ENCODE results near the gene FBXW12.

DNA sequence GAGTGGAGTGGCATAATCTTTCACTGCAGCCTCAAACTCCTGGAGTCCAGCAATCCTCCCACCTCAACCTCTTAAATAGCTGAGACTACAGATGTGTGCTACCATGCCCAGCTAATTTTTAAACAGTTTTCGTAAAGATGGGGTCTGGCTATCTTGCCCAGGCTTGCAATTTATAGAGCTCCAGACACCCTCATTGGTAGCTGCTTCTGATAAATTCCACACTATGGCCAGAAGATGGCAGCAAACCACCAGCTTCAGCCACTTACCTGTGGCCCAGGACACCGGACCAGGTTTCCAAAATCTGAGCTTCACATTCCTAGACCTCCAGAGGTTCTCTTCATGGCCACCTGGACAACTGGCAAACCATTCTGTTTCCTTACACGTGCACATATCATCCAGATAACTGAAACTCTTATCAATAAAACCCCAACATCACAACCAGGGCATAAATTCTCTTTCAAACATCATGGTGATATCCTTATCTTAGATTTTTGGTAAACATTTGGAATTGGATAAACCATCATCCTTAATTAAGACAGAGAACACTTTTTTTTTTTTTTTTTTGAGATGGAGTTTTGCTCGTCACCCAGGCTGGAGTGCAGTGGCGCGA is 28.9 kb downstream of the FBXW12 start:
- TF ChIP-seq, protein P1, sequence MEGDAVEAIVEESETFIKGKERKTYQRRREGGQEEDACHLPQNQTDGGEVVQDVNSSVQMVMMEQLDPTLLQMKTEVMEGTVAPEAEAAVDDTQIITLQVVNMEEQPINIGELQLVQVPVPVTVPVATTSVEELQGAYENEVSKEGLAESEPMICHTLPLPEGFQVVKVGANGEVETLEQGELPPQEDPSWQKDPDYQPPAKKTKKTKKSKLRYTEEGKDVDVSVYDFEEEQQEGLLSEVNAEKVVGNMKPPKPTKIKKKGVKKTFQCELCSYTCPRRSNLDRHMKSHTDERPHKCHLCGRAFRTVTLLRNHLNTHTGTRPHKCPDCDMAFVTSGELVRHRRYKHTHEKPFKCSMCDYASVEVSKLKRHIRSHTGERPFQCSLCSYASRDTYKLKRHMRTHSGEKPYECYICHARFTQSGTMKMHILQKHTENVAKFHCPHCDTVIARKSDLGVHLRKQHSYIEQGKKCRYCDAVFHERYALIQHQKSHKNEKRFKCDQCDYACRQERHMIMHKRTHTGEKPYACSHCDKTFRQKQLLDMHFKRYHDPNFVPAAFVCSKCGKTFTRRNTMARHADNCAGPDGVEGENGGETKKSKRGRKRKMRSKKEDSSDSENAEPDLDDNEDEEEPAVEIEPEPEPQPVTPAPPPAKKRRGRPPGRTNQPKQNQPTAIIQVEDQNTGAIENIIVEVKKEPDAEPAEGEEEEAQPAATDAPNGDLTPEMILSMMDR (IDR thresholded peaks at IDR 0.05), result peak; percentile 93
- no peak for TF ChIP-seq EZH2 (IDR thresholded peaks at IDR 0.05; ENCODE audit: borderline replicate concordance, insufficient read depth, low read depth, low read length, poor library complexity, severe bottlenecking)

All from B cell (primary cell).